Activated T-cell treated with anti-CD3 and anti-CD28 coated beads for 24 hours (primary cell): ENCODE data around the gene NEFH.

Experiments
- DNase-seq: peaks from one replicate; pipeline ENCODE4 v3.0.0-alpha.2; 2020; ENCODE audit warnings: low read depth

Gene NEFH

DNA sequence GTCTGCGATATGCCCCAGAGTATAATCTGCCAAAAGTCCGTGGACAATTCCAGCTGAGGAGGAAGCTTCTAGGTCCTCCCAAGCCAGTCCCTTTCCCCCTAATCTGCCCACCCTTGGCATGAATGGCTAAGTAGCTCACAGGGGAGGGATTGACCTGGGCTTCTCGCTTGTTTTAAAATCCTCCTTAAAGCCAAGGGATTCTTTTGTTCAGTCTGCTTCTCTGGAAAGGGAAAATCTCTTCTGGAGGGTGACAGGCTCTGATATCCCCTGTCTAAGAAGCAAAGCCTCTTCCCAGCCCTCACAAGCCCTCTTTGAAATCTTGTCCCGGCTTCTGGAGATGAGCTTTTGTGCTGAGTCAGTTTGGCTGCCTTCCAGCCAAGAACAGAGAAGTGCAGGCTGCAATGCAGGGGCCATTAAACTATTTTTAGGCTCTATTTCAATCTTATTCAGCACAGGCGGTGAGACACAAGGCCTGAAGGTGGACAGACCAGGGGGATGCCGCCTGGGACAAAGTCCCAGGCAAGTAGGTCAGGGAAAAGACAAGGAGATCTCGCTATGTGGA, 23.9 kb downstream of the NEFH start:
- no peak for DNase-seq

DNA sequence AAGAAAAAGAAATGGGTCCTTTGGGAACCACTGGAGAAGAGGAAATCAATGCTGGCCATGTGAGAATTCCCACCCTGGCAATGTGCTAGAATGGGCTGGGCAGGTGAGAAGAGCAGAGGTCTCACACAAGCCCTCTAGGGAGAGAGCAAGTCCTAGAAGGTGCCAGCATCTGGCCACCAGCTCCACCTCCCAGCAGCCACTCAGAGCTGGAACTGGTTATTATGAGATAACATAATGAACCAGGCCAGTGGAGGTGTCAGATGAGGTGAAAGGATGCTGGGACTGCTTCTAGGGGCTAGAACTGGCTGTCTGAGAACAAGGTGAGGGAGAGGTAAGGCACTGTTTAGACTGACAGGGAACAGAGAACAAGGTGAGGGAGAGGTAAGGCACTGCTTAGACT, 29.3 kb downstream of the NEFH start:
- no peak for DNase-seq

DNA sequence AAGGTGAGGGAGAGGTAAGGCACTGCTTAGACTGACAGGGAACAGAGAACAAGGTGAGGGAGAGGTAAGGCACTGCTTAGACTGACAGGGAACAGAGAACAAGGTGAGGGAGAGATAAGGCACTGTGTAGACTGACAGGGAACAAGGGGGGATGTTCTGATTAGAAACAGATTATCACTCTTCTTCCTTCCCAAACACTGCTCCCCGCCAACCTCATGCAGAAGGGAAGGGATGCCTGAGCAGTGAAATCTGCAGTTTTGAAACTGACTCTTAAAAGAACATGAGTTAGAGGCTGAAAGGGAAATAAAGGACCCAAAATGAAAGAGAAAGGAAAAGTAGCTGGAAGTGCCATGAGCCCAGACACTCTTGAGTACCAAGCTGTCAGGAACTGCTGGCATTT, 29.8 kb downstream of the NEFH start:
- DNase-seq = no peak

DNA sequence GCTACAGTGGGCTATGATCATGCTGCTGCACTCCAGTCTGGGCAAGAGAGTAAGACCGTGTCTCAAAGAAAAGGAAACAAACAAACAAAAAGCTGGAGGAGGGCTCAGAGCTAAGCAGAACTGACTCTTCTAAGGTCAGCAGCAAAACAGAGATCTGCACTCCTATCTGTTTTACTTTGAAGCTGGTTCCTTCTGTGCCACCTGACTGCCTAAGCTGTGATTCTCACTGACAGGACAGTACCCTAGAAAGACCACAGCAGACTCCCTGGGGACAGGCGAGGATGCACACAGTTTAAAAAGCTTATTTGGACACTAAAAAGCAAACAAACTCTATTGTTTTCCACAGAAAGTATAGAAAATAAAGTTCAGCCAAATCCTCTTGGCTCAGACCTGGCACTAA, 30.5 kb downstream of the NEFH start:
- no peak for DNase-seq

DNA sequence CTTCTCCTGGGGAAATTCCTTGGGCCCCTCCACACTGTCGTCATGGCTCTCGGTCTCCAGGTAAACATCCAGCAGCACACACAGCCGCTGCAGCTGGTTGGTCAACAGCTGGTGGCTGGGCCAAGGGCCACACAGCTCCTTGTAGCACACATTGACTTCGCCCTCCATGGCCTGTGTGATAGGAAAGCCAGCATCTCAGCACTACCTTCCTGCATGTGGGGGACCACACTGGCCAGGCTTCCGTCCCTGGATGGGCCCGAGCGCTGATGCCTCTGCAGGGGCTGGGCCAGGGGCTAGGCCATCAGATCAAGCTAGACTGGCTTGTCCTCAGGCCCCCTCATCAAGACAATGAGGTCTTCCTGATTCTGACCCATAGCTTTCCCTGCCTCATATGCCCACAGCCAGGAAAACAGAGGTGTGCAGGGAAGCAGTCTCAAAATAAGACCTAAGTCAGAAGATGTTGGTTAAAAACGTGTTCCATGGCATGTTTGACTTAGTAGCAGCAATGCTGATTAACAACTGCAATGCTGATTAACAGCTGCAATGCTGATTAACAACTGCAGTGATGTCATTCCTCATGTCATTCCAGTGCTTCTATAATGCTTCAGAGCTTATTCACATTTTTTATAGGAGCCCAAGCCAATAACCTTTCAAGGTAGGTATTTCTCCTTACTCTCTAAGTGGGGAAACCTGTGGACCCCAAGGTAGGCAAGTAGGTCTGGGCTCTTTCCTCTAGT, 31.3 kb downstream of the NEFH start:
- no peak for DNase-seq

DNA sequence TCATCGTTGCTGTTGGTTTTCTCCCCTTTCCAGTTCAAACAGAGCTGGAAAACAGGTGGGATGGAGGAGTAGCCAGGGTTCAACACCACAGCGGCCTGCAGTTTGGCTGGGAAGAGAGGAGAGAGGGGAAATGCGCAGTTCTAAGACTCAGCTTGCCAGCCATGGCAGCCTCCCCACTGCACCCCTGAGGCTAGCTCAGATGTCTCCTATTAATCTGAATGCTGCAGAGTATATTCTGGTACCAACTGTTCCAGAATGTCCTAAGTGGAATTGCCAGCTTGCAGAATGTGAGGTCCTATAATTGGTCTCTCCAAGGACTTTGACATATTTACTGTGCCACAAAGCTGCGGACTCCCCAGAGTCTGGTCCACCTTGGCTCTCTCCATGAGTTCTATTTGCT, 32.0 kb downstream of the NEFH start:
- no peak for DNase-seq

DNA sequence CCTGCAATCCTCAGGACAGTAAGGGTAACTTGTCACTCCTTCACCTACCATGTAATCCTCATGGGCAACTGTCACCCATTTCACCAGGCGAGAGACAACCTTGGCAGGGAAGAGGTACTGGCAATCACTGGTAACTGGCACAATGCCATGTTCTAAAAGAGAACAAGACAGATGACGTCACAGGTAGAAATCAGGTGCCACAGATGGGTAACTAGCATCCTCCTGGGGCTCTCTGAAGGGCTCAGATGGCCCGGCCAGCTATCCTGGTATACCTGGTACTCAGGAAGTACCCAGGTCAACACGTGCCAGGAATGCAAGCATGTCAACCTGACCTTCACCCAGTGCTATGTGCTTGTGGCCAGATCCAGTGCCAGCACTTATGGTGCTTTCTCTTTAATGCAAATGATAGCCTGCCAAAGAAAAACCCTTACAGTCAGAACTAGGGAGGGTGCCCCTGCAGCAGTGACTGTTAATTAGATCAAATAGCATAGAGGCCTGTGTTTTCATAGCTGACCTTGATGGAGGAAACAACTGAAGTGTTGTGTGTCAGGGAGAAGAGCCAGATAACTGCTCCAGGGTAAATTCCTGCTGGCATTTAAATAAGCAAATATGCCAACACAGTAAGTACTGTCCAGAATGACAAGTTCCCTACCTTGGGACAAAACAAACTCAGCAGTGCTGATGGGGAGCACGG, 37.3 kb downstream of the NEFH start:
- no peak for DNase-seq

DNA sequence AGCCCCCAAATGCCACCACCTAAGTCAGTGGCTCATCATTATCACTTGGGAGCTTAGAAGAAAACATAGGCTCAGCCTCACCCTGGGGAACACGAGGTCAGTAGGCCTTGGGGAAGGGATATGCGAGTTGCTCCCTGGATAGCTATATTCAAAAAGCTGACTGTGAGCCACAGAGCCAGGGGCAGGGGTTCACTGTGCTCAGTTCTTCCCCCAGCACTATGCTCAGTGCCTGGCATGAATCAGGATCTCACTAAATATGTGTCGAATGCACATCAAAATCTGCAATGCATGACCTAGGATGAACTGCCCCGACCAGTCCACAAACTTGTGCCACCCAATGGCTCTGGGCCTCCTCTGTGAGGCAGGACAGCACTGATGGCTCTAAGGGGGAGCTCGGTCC, 38.4 kb downstream of the NEFH start:
- no peak for DNase-seq

DNA sequence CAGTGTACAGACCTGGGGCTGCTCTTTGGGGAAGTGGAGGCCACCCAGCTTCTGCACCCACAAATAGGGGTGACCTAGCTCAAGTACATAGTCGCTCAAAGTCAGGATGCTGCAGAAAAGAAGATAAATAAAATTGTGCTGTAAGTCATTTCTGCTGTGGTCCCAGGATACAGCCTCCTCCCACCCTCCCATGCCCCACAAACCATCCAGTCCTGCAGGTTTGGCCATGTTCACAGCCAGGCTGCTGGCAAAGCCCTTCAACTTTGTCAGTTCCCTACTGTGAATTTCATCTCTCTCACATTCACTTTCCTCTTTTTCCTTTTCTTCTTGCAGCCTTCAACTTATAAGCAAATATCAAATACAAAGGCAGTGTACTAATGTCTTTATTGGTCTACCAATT, 40.0 kb downstream of the NEFH start:
- no peak for DNase-seq

DNA sequence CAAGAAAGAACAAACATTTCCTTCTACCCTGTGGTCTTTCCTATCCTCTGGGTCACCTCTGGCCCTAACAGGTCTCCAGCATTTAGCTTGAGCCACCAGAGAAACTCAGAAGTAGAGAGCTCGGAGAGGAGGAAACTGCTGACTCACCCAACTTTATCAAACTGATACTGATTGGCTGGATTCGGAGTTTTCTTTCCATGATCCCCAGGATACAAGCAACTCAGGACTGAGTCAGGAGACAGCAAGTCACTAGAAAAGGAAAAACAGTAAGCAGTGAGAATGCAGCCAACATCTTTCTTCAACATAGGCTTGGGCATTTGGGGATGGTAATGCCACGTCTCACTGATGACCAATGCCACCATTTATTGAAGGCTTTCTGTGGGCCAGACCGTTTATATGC, 40.8 kb downstream of the NEFH start:
- DNase-seq = no peak

DNA sequence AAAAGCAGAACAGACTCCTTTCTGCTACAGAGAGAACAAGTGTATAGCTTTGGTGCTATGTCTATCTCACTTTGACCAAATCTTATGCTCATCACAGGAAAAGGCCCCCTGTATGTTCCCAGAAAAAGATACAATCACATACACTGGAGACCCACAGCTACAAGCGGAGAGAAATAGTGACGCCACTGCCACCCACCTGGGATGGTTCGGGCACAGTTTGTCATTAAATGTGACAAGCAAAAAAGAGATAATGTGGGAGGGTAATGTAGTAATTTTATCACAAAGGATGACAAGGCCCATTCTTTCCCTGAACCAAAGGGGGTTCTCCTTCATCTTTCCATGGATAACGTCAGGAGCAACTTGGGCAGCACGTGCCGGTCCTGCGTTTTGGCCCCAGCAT, 41.5 kb downstream of the NEFH start:
- DNase-seq = no peak

DNA sequence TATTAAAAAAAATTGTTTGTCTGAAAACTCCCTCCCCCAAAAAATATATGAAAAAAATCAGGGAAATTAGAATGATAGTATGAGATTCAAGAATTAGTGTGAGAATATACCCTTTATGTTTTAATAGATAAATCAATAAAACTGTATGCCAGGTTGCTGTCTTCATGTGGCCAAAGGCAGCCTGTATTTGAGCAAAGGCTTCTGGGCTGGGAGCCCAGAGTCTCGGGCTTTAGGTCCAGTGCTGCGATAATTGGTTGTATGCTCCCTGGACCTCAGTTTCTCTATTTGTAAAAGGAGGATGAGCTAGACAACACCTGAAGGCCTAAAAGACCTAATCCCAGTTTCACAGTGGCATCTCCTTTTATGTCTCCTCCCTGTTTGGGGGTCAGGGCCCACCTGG, 43.7 kb downstream of the NEFH start:
- DNase-seq = no peak

DNA sequence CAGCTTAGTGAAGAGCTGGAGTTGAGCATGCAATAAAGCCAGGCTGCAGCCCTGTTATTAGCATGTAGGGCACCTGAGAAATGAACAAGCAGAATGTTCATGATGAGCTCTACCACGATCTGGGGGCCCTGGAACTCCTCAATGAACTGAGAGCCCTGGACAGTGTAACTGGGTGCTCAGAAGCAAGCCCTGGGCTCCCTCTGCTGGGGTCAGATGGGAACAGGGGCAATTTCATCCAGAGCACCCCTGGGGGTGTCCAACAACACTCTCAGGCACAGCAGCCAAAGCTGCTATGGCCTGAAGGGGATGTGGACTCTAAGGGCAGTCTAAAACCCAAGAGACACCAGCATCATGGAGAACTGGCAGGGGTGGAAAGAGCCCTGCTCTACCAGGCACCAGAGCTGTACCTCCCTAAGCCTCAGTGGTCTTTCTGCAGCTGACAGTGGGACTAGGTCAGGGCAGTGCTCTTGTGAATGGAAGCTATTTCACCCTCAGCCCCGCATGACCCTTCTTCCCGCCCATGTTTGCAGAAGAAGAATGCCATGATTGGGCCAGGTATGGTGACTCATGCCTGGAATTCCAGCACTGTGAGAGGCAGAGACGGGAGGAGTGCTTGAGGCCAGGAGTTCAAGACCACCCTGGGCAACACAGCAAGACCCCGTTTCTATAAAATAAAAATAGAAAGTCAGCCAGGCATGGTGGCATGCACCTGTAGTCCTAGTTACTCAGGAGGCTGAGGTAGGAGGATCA, 44.6 kb downstream of the NEFH start:
- no peak for DNase-seq

DNA sequence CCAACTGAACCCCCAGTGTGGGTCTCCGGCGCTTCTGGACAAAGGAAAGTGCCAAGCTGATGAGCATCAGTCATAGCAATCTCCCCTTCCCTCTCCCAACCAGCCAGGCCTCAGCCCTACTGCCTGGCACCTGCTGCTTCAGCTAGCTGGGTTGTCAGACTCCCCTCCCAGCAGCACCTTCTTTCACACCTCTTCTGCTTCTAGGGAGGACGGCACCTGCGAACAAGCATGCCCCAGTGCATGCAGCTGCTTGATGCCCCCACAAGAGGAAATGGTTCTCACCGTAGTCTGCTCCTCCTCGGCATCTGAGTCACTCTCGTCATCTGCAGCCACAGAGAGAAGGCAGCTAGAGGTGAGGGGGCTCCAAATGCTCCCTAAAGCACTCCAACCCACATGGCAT, 48.1 kb downstream of the NEFH start:
- DNase-seq = no peak

DNA sequence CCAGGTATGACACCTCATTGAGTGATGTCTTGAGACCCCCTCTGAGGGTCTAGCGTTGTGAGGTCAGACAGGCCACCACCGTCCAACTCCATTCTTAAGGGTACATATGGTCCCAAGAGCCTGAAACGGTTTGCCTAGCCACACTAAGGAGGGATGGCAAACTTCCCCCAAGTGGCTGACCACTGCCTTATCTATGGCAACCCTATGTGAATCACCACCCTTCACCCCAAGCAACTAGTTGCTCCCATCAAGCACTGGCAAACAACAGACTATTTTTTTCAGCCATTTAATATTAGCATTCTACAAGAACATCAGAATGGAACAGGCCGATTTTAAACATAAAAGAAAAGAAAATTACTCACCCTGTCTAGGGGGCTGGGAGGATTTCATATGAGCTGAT, 50.7 kb downstream of the NEFH start:
- no peak for DNase-seq

DNA sequence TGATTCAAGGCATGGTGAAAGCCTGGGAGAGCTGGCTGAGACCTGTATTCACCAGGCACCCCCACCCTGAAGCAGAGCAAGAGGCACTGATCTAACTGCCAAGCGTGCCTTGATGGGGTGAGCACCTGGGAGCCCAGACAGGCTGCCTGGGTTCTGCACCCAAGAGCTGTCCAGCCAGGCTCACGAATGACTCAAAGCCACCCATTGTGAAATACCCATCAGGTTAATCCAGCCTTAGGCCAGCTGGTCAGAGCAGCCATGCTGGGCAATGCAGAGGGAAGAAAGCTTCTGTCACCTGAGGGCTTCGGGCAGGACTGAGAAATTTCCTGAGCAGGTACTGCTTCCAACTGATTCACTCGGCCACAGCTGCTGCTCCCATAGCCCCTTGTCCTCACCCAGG, 51.4 kb downstream of the NEFH start:
- DNase-seq = no peak

DNA sequence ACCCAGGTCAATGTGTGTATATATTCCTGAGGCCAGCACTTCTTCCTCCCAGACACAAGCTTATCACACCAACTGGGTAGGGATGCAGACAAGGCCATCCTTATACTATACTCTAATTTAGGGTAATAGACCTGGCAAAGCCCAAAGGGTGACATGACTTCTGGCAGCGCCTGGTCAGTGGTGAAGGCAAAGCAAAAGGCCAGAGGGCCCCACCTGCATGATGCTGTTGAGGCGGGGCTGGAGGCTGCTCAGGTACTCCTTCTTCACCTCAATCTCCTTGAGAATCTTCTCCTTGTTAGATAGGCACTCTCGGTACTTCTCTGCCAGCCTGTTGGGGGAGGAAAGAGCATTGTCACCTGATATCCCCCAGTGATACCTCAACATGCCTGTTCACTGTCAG, 56.4 kb downstream of the NEFH start:
- no peak for DNase-seq

DNA sequence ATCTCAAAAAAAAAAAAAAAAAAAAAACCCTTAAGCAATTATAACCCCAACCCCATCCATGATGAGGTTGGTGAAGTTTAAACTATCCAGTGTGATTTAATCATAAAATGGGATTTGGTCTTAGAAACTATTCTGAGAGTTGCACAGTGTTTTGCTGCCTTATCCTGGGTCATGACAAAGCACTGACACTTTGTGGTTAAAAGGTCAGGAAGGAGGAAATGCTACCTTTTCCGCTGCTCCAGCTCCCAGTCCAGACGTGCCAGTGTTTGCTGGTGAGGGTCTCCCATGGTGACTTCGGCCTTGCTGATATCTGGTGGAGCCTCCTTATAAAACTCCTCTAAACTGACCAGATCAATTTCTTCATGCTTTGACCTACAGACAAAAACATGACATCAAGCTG, 59.1 kb downstream of the NEFH start:
- no peak for DNase-seq
